ENCODE data around the gene TNFAIP8L1.

Gene TNFAIP8L1

DNA sequence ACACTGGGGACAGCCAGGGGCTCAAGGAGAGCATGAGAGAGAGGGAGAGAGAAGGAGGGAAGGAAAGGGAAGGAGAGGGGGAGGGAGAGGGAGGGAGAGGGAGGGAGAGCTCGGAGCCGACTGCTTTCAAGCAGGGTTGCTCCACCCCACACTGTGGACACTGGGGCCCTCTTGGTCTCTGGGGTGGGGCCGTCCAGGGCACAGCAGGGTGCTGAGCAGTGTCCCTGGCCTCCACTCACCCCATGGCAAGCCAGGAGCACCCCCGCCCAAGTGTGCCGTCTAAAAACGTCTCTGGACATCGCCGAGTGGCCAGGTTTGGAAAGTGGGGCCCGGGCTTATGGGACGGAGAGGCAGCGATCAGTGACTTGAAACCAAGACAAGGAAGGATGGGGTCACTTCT, 63.4 kb downstream of the TNFAIP8L1 start:
- DNase-seq (ENCODE audit: low read depth): no peak

DNA sequence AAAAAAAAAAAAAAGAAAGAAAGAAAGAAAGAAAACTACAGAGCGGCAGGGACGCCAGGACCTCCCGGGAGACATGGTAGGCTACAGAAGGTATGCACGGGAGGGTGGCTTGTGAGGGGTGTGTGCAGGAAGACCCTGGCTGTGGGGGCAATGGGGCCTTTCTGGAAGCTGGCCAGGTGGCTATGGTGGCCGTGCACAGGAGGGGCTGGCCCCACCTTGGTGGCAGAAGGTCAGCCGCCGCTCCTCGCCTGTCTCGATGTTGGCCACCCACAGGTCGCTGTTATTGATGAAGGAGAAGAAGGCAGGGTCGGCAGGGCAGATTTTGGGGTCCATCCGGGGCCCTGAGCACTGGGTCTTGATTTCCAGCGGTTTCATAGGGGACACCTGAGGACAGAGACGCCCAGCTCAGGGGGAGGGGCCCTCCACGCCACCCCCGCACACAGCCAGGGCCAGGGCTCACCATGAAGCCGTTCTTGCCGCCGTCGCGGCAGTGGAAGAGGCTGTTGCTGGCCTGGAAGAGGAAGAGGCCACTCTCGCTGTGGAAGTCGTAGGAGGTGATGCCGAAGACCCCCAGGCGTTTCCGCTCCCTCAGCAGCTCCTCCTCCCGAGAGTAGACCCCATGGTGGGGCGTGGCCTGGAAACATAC, 64.5 kb downstream of the TNFAIP8L1 start:
- no peak for DNase-seq (ENCODE audit: low read depth)

DNA sequence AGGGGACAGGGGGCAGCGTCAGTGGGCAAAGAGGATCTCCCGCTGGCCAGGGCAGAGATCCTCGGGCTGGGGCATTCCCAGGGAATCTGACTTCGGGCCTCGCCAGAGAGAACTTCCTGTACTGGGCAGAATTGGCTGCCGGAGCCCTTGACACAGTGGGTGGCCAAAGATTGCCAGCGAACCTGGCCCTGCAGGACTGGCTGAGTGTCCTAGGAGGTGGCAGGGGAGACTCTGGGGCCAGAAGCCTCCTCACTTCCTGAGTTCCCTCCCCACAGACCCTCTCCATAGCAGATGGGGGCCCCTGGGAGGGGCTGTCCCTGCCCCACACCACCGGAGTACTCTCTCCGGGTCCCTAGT, 65.0 kb downstream of the TNFAIP8L1 start:
- no peak for DNase-seq (ENCODE audit: low read depth)
